ENCODE results near the gene FUT1. TPM values are rescaled to one million over a fixed set of nuclear protein-coding genes. Genes with fewer than 3 reads are reported as not detected.

FUT1 gene
- total RNA-seq, 1 experiment from 2014 or later = 11.5 TPM

DNA sequence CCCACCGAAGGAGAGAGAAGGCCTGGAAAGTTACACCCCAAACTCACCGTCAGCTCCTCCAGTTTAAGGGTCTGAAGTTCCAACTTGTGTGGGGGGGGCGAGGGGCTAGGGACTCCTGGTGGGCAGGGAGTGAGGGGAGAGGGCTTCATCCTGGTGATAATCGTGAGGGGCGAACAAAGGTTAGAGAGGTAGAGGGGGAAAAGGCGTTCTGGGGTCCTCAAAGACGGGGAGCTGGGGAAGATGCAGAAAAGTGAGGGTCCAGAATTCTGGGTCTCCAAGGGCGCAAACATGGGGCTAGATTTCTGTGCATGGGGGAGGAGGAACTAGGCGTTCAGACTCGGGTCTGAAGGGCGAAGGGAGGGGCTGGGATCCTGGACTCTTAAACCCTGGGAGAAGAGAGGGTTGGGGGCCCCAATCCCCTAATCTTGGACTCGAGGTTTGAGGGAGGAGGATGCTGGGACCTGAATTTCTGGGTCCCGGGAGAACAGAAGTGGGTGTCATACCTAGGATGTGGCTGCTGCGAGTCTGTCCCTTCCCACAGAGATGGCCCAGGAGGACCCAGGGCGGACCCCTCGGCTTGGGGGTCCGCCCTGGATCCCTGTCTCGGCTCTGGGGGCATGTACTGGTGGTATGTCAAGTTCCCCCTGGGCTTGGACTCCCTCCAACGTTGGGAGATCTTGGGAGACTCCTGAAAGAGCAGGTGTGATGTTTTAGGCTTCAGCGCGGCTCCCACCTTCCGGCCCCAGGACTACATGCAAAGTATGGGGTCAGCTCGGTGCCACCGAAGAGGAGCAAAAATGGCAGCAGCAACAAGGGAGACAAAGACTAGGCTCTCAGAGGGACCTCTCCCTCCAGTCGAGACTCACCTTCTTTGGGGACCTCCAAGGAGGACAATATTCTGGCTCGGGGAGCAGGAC lies 37.4 kb downstream of the FUT1 start:
- no peak for ATAC-seq
- Mint-ChIP-seq H3K4me1 (peaks cover 38% of the 10 kb centered on the region), H3K4me3 (peak overlapping the region; percentile 79), H3K27ac (0 out of 2 replicates have a peak overlapping the region, but pooled peaks have one; percentile 32), H3K9me3 (peaks cover 7% of the 10 kb centered on the region), H3K27me3 (ENCODE audit: low read depth) (peaks cover 3% of the 10 kb centered on the region; the same call in 1 of the 2 replicates), H3K36me3 (peaks cover 14% of the 10 kb centered on the region)
- DNase-seq (ENCODE audit: low spot score) = peak; percentile 24
- TF ChIP-seq ETV6 (CRISPR knock-in tag; IDR thresholded peaks at IDR 0.05) (no peak), JAZF1 (CRISPR knock-in tag; IDR thresholded peaks at IDR 0.05) (no peak), TP53 (CRISPR knock-in tag; IDR thresholded peaks at IDR 0.05) (no peak), ZNF671 (CRISPR knock-in tag; IDR thresholded peaks at IDR 0.05) (0 out of 2 replicates have a peak, but pooled peaks have one; percentile 29), PRRX2 (CRISPR knock-in tag; IDR thresholded peaks at IDR 0.05) (no peak)
- POLR2A ChIA-PET = interaction anchor here (1.1 to 2.3 kb wide), 3 partner anchors 10 to 32 kb away, joined by 3 to 20 read pairs (median 4); partner anchors contain the start of genes FUT2 and IZUMO1
- CTCF ChIA-PET = interaction anchor here (1.1 to 4.7 kb wide), 11 partner anchors 10 to 256 kb away, joined by 3 to 51 read pairs (median 7); partner anchors contain the start of genes CA11, FUT2 and RASIP1

DNA sequence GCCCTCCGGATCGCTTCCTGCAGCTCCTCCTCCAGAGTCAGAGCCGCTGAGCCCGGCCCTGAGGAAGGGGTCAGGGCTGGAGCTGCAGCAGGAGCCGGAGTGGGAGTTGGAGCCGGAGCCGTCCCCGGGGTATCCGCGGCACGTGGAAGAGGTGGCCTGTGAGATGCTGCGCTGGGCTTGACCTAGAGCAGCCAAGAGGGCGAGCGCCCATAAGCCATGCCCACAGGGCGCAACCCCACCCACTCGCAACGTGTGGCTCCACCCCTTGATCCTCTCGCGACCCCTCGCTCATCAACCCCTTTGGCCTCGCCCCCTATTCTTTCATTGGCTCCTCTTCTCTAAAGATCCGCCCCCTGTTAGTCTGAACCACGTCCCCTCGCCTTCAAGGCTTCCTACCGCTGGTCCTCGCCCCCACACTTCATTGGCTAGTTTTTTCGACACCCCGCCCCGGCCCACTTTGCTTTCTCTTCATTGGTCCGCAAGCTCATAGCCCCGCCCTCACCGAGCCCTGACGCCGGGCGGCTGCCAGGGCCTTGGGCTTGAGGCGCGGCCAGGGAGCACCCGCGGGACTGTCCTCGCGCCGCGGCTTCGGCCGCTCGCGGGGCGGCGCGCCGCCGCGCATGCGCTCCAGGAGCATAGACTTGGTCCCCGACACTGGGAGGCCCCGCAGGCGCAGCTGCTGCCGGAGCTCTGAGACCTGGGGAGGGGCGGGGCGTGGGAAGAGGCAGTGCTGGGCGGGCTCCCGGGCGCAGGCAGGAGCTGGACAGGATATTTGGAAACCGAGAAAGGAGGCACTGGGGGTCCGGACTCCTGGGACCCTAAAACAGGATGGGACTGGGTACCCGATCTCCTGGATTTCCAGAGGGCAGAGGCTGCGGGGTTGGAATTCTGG lies 38.3 kb downstream of the FUT1 start:
- H3K36me3 Mint-ChIP-seq = peaks cover 14% of the 10 kb centered on the region
- peaks cover 32% of the 10 kb centered on the region for H3K4me1 Mint-ChIP-seq
- peaks cover 7% of the 10 kb centered on the region for H3K9me3 Mint-ChIP-seq
- peak; percentile 99 for DNase-seq (ENCODE audit: low spot score)
- no peak overlapping the region for H3K27ac Mint-ChIP-seq
- peaks cover 3% of the 10 kb centered on the region; the same call in 1 of the 2 replicates for H3K27me3 Mint-ChIP-seq (ENCODE audit: low read depth)
- POLR2A ChIA-PET = interaction anchor here (1.1 to 2.3 kb wide), 3 partner anchors 18 to 33 kb away, joined by 4 to 20 read pairs (median 7); partner anchors contain the start of genes FUT2 and IZUMO1
- ATAC-seq = peak; percentile 88
- H3K4me3 Mint-ChIP-seq = peak overlapping the region; percentile 86
- CTCF ChIA-PET = interaction anchor here (0.9 to 4.7 kb wide), 15 partner anchors 9 to 257 kb away, joined by 3 to 51 read pairs (median 7); partner anchors contain the start of genes CA11, FUT2 and RASIP1
- TF ChIP-seq, protein P1, sequence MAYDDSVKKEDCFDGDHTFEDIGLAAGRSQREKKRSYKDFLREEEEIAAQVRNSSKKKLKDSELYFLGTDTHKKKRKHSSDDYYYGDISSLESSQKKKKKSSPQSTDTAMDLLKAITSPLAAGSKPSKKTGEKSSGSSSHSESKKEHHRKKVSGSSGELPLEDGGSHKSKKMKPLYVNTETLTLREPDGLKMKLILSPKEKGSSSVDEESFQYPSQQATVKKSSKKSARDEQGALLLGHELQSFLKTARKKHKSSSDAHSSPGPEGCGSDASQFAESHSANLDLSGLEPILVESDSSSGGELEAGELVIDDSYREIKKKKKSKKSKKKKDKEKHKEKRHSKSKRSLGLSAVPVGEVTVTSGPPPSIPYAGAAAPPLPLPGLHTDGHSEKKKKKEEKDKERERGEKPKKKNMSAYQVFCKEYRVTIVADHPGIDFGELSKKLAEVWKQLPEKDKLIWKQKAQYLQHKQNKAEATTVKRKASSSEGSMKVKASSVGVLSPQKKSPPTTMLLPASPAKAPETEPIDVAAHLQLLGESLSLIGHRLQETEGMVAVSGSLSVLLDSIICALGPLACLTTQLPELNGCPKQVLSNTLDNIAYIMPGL (CRISPR knock-in tag; IDR thresholded peaks at IDR 0.05) = no peak
- TF ChIP-seq CREM (CRISPR knock-in tag; IDR thresholded peaks at IDR 0.05) (peak; percentile 55; the same call in 1 of the 2 replicates), ESRRA (CRISPR knock-in tag; IDR thresholded peaks at IDR 0.05; ENCODE audit: borderline replicate concordance) (no peak), ZNF263 (CRISPR knock-in tag; IDR thresholded peaks at IDR 0.05; ENCODE audit: low read depth) (peak; percentile 84), CREB1 (CRISPR knock-in tag; IDR thresholded peaks at IDR 0.05) (no peak), GABPB1 (CRISPR knock-in tag; IDR thresholded peaks at IDR 0.05) (no peak), TEAD1 (CRISPR knock-in tag; IDR thresholded peaks at IDR 0.05) (peak; percentile 10; the same call in 1 of the 2 replicates), SP1 (CRISPR knock-in tag; conservative IDR thresholded peaks at IDR 0.05) (peak; percentile 90), FOXP1 (CRISPR knock-in tag; IDR thresholded peaks at IDR 0.05; ENCODE audit: borderline replicate concordance) (no peak)
- TF ChIP-seq, protein P2, sequence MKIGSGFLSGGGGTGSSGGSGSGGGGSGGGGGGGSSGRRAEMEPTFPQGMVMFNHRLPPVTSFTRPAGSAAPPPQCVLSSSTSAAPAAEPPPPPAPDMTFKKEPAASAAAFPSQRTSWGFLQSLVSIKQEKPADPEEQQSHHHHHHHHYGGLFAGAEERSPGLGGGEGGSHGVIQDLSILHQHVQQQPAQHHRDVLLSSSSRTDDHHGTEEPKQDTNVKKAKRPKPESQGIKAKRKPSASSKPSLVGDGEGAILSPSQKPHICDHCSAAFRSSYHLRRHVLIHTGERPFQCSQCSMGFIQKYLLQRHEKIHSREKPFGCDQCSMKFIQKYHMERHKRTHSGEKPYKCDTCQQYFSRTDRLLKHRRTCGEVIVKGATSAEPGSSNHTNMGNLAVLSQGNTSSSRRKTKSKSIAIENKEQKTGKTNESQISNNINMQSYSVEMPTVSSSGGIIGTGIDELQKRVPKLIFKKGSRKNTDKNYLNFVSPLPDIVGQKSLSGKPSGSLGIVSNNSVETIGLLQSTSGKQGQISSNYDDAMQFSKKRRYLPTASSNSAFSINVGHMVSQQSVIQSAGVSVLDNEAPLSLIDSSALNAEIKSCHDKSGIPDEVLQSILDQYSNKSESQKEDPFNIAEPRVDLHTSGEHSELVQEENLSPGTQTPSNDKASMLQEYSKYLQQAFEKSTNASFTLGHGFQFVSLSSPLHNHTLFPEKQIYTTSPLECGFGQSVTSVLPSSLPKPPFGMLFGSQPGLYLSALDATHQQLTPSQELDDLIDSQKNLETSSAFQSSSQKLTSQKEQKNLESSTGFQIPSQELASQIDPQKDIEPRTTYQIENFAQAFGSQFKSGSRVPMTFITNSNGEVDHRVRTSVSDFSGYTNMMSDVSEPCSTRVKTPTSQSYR (CRISPR knock-in tag; IDR thresholded peaks at IDR 0.05) = no peak
- TF ChIP-seq, protein P3, sequence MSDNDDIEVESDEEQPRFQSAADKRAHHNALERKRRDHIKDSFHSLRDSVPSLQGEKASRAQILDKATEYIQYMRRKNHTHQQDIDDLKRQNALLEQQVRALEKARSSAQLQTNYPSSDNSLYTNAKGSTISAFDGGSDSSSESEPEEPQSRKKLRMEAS (CRISPR knock-in tag; IDR thresholded peaks at IDR 0.05) = peak; percentile 17; the same call in 1 of the 2 replicates
- TF ChIP-seq, protein P4, sequence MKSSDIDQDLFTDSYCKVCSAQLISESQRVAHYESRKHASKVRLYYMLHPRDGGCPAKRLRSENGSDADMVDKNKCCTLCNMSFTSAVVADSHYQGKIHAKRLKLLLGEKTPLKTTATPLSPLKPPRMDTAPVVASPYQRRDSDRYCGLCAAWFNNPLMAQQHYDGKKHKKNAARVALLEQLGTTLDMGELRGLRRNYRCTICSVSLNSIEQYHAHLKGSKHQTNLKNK (CRISPR knock-in tag; IDR thresholded peaks at IDR 0.05) = no peak
- TF ChIP-seq, protein P5, sequence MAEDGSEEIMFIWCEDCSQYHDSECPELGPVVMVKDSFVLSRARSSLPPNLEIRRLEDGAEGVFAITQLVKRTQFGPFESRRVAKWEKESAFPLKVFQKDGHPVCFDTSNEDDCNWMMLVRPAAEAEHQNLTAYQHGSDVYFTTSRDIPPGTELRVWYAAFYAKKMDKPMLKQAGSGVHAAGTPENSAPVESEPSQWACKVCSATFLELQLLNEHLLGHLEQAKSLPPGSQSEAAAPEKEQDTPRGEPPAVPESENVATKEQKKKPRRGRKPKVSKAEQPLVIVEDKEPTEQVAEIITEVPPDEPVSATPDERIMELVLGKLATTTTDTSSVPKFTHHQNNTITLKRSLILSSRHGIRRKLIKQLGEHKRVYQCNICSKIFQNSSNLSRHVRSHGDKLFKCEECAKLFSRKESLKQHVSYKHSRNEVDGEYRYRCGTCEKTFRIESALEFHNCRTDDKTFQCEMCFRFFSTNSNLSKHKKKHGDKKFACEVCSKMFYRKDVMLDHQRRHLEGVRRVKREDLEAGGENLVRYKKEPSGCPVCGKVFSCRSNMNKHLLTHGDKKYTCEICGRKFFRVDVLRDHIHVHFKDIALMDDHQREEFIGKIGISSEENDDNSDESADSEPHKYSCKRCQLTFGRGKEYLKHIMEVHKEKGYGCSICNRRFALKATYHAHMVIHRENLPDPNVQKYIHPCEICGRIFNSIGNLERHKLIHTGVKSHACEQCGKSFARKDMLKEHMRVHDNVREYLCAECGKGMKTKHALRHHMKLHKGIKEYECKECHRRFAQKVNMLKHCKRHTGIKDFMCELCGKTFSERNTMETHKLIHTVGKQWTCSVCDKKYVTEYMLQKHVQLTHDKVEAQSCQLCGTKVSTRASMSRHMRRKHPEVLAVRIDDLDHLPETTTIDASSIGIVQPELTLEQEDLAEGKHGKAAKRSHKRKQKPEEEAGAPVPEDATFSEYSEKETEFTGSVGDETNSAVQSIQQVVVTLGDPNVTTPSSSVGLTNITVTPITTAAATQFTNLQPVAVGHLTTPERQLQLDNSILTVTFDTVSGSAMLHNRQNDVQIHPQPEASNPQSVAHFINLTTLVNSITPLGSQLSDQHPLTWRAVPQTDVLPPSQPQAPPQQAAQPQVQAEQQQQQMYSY (CRISPR knock-in tag; IDR thresholded peaks at IDR 0.05) = peak; percentile 88
- TF ChIP-seq, protein P6, sequence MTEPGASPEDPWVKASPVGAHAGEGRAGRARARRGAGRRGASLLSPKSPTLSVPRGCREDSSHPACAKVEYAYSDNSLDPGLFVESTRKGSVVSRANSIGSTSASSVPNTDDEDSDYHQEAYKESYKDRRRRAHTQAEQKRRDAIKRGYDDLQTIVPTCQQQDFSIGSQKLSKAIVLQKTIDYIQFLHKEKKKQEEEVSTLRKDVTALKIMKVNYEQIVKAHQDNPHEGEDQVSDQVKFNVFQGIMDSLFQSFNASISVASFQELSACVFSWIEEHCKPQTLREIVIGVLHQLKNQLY (CRISPR knock-in tag; IDR thresholded peaks at IDR 0.05) = no peak
- TF ChIP-seq, protein P7, sequence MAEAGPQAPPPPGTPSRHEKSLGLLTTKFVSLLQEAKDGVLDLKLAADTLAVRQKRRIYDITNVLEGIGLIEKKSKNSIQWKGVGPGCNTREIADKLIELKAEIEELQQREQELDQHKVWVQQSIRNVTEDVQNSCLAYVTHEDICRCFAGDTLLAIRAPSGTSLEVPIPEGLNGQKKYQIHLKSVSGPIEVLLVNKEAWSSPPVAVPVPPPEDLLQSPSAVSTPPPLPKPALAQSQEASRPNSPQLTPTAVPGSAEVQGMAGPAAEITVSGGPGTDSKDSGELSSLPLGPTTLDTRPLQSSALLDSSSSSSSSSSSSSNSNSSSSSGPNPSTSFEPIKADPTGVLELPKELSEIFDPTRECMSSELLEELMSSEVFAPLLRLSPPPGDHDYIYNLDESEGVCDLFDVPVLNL (CRISPR knock-in tag; IDR thresholded peaks at IDR 0.05; ENCODE audit: borderline replicate concordance, low read depth) = no peak
